Vagina (tissue), 2 donors: ENCODE data around the gene SC5D. TPM values are rescaled to one million over a fixed set of nuclear protein-coding genes. Genes with fewer than 3 reads are reported as not detected.

Experiments used
- DNase-seq, 2 donors: peaks; one replicate each; pipeline ENCODE4 v3.0.0-alpha.2; 2017; ENCODE audit errors: extremely low spot score in 2 of 2
- H3K27ac ChIP-seq: fragments of 200-600 bp; sonication (generic); one replicate; pipeline ENCODE4 v1.5.1; 2019
- H3K27me3 ChIP-seq: fragments of 200-600 bp; sonication (generic); one replicate; pipeline ENCODE4 v1.5.1; 2019
- H3K36me3 ChIP-seq, 2 donors: fragments of 200-600 bp; sonication (generic); one replicate each; pipeline ENCODE4 v1.5.1; 2017 to 2019
- H3K4me1 ChIP-seq: fragments of 200-600 bp; sonication (generic); one replicate; pipeline ENCODE4 v1.5.1; 2019
- H3K4me3 ChIP-seq, 2 donors: fragments of 200-600 bp; sonication (generic); 1 replicate in 1 of 2; 2 replicates in 1 of 2; pipeline ENCODE4 v1.5.1; 2016 to 2019
- H3K9me3 ChIP-seq: fragments of 200-600 bp; sonication (generic); one replicate; pipeline ENCODE4 v1.5.1; 2019
- POLR2A ChIP-seq, 2 donors: fragments of 450-650 bp; IDR thresholded peaks; one replicate each; pipeline ENCODE4 v1.6.1; 2017; ENCODE audit warnings: antibody characterized with exemption in 2 of 2, mild to moderate bottlenecking in 2 of 2, moderate library complexity in 2 of 2
- POLR2AphosphoS5 ChIP-seq, 2 donors: sonication (generic); formaldehyde crosslinking; IDR thresholded peaks; one replicate each; pipeline ENCODE4 v1.9.0; 2017; ENCODE audit warnings: antibody characterized with exemption in 2 of 2, mild to moderate bottlenecking in 2 of 2, low read depth in 1 of 2; ENCODE audit not compliant: insufficient read depth in 1 of 2
- intact Hi-C: fragments of 100-400 bp; cut with DNase I; formaldehyde crosslinking; loops from one replicate; pipeline ENCODE4 v1.15.1; 2023
- total RNA-seq: library from RNA; depleted of rRNA; stranded (reverse); fragments of >200 nt; gene quantifications from one replicate; pipeline ENCODE4 v1.2.3, GENCODE V29; 2016
- TF ChIP-seq, protein P1 (sequence below), 3 experiments: fragments of 450-650 bp in 2 of 3; fragments of 200-600 bp in 1 of 3; sonication (generic) in 1 of 3; IDR thresholded peaks; one replicate each; pipeline ENCODE4 v1.5.1; 2017 to 2019; ENCODE audit warnings: antibody characterized with exemption in 3 of 3, mild to moderate bottlenecking in 2 of 3, moderate library complexity in 2 of 3

Gene SC5D
- total RNA-seq, 1 donor from 2014 or later = 86.7 TPM

DNA sequence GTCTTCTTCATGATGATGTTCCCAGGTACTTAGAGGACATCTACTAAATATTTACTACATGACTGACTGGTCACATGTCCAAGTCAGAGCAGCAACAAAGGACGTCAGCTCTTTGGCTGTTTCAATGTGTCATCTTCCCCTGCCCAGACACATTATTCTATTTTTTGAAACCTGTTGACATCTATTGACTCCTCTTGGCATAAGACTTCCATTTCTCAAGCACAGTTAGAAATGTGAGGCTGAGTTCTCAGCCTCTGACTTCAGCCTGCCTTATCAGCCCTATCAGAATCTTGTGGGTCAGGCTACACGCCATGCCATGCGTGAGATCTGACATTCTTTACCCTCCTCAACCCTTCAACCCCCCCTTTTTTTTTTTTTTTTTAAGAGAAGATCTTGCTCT is 63.8 kb downstream of the SC5D start:
- Histone ChIP-seq H3K9me3 (no peaks in the 10 kb centered on the region), H3K36me3 (no peaks in the 10 kb centered on the region), H3K4me1 (peaks cover 2% of the 10 kb centered on the region), H3K4me3 (no peak overlapping the region), H3K27me3 (no peaks in the 10 kb centered on the region), H3K27ac (no peak overlapping the region)
- no peak for TF ChIP-seq POLR2A (IDR thresholded peaks at IDR 0.05)
- TF ChIP-seq POLR2AphosphoS5 (IDR thresholded peaks at IDR 0.05; ENCODE audit: insufficient read depth in 1 of 2, low read depth in 1 of 2) = no peak
- TF ChIP-seq, protein P1, sequence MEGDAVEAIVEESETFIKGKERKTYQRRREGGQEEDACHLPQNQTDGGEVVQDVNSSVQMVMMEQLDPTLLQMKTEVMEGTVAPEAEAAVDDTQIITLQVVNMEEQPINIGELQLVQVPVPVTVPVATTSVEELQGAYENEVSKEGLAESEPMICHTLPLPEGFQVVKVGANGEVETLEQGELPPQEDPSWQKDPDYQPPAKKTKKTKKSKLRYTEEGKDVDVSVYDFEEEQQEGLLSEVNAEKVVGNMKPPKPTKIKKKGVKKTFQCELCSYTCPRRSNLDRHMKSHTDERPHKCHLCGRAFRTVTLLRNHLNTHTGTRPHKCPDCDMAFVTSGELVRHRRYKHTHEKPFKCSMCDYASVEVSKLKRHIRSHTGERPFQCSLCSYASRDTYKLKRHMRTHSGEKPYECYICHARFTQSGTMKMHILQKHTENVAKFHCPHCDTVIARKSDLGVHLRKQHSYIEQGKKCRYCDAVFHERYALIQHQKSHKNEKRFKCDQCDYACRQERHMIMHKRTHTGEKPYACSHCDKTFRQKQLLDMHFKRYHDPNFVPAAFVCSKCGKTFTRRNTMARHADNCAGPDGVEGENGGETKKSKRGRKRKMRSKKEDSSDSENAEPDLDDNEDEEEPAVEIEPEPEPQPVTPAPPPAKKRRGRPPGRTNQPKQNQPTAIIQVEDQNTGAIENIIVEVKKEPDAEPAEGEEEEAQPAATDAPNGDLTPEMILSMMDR (IDR thresholded peaks at IDR 0.05) = no peak
- DNase-seq = no peak
- intact Hi-C loops = no loop called here

Other genes with a start within 250 kb of the SC5D start
- 1.2 TPM for gene TECTA, start 191.5 kb upstream of the SC5D start, total RNA-seq
- 38.3 TPM for gene SORL1, start 159.5 kb downstream of the SC5D start, total RNA-seq